ENCODE results near the gene RANBP3L. TPM values are rescaled to one million over a fixed set of nuclear protein-coding genes. Genes with fewer than 3 reads are reported as not detected.
"Not testable (repeated sequence)": the region's sequence is repeated elsewhere in the genome, so short reads cannot be mapped to it uniquely, and the experiment has no call there.

The RANBP3L gene
- total RNA-seq, 1 experiment from 2014 or later, result not detected

GRCh38 chr5:36206913-36207312, 94.8 kb downstream of the RANBP3L start:
- DNase-seq (ENCODE audit: low read depth), result no peak

- no peak for DNase-seq (ENCODE audit: low read depth)
These were observed 96.4 kb downstream of the RANBP3L start for GRCh38 chr5:36205329-36205728.

GRCh38 chr5:36202521-36202961, 99.2 kb downstream of the RANBP3L start:
- no peak for DNase-seq (ENCODE audit: low read depth)

DNA sequence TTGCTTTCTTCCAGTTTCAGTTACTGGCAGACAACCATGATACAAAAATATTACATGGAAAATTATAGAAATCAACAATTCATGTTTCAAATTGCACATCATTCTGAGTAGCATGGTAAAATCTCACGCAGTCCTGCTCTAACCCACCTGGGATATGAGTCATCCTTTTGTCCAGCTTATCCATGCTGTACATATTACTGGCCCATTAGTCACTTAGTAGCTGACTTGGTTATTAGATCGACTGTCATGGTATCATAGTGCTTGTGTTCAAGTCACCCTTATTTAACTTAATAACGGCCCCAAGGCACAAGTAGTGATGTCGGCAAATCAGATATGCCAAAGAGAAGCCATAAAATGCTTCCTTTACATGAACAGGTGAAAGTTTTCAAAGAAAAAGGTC, 101.2 kb downstream of the RANBP3L start:
- peak; percentile 22 for DNase-seq (ENCODE audit: low read depth)

GRCh38 chr5:36199620-36200019, 102.1 kb downstream of the RANBP3L start:
- no peak for DNase-seq (ENCODE audit: low read depth)

GRCh38 chr5:36198783-36199182, 102.9 kb downstream of the RANBP3L start:
- DNase-seq (ENCODE audit: low read depth), result not testable (repeated sequence)

Other genes with a start within 250 kb of the RANBP3L start
- gene UGT3A2, start 235.0 kb downstream of the RANBP3L start, total RNA-seq (2014; rRNA removed; shearing (Covaris generic)), result 1.3 TPM in 1 of 2 replicates, not detected in the other
- gene LMBRD2, start 150.0 kb downstream of the RANBP3L start, total RNA-seq (2014; rRNA removed; shearing (Covaris generic)), result 5.3 and 6.1 TPM in 2 replicates
- gene SKP2, start 149.8 kb downstream of the RANBP3L start, total RNA-seq (2014; rRNA removed; shearing (Covaris generic)), result 31.2 and 33.0 TPM in 2 replicates
- gene NADK2, start 60.0 kb downstream of the RANBP3L start, total RNA-seq (2014; rRNA removed; shearing (Covaris generic)), result 21.2 and 22.1 TPM in 2 replicates

All from Daoy (cell line).